ENCODE results near the gene SND1.

SND1 gene

DNA sequence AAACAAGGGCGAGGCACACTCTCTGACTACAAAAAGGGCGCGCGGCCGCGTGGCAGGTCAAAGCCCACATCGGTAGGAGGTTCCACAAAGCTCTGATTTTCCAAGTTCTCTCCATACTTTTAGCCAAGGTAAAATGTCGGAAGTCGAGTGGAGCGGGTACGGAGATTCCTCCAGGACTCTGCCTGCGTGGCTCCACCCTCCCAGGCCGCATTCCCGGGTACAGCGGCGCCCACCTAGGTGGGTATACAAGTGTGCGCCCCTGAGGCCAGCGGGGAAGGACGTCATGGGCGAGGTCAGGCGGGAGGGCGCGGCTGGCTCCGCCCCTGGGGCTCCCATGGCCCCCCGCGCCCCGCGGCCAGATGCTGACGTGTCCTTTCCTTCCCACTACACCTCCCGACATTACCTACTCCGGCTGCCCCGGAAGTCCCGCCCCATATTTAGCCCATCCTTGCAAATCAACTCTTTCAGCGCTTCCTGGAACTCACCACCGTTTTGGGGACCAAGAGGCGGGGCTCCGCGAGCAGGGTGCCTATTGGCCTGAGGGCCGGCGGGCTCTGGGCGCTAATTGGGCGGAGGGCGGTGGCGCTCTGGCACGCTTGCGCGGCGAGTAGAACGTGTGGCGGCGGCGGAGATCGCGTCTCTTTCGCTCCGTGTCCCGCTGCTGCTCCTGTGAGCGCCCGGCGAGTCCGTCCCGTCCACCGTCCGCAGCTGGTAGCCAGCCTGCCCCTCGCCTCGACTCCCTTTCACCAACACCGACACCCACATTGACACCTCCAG lies at the start of gene SND1:
Gene SND1 (plus strand): TSS at position 639 of the 777 bp plus-strand sequence. CDS start 180 bp downstream, outside the sequence.
- DNase-seq, result peak; percentile 99

DNA sequence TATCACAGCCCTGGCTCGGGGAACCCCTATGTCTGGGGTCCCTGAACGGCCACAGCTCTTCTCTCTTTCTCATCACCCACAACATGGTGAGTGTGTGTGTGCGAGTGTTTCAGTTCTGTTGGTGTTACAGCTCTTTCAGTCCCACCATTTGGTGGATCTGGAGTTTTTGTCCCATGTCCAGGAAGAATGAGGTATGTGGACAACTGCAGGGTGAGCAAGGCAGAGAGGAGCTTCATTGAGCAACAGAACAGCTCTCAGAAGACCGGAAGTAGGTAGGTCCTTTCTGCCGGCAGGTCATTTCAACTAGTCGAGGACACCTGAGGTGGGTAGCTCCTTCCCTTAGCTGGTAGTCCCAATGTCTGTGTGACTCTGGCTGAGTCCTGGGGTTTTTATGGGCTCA lies 43.5 kb upstream of the SND1 start:
- DNase-seq, result no peak

DNA sequence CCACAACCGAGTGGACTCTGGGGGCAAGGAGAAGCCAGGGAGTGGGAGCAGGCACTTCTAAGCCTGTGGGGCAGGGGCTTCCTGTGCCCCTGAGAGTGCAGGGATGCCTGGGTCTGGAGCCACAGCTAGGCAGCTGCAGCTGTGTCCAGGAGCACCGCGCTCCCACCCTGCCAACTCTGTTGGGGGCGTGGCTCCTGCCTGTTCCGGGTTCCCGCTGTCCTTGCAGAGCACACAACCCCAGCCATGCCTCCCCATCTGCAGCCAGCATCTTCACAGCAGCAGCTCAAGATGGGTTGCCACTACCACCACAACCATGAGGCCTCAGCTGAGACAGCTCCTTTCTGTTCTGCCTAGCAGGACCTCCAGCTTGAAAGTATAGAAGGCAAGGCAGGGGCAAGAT lies 42.7 kb upstream of the SND1 start:
- no peak for DNase-seq

DNA sequence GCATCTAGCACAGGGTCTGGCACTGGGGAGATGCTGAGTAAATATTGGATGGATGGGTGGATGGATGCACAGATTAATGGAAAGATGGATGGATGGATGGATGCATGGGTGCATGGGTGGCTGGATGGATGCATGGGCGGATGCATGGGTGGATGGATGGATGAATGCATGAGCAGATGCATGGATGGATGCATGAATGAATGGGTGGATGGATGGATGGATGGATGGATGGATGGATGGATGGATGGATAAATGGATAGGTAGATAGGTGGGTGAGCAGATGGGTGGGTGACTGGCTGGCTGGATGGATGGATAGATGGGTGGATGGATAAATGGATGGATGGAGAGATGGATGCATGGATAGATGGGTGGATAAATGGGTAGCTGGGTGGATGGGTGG lies 39.7 kb upstream of the SND1 start:
- DNase-seq, result no peak

GRCh38 chr7:127616724-127617123 lies 35.3 kb upstream of the SND1 start:
- no peak for DNase-seq

DNA sequence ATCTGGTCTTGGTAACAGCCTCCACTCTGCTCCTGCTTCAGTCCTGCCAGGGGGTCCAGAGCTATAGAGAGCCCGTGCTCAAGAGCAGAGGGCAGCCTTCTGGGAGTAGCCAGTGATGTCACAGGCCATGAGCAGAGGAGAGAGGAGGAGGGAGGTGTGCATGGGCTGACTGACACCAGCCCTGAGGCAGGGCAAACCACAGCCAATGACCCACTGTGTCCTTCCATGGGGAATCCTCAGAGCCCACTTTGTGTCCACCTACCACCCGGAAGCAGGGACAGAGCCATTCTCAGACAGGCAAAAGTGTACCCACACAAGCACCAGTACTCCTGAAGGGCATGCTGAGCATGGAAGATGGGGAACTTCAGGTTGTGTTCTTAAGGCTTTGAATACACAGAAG lies 34.0 kb upstream of the SND1 start, which contains the start of gene PAX4:
Gene PAX4 (minus strand): TSS at position 101 of the 400 bp plus-strand sequence. CDS start 2,214 bp downstream, outside the sequence.
- DNase-seq, result no peak

DNA sequence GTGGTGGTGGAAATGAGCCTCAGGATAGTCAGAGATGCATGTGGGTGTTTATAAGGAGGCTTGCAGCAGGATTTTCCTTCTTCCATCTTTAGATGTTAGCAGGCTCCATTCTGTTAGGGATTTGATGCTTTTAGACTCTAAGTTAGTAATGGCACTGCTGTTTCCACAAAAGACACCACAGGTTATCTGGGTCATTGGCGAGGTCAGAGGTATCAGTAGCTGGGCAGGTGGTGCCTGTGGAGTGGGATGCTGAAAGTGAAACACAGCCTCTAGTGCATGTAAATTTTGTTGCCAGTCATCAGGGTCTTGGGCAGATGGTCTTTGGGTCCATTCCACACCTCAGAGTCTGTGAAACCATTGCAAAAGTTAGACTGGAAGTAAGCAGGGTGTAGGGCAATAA lies 33.2 kb upstream of the SND1 start:
- DNase-seq, result no peak

GRCh38 chr7:127619681-127620405 lies 32.2 kb upstream of the SND1 start:
- DNase-seq, result peak; percentile 10

- DNase-seq, result no peak
Measured at GRCh38 chr7:127620406-127621233, 31.4 kb upstream of the SND1 start.

DNA sequence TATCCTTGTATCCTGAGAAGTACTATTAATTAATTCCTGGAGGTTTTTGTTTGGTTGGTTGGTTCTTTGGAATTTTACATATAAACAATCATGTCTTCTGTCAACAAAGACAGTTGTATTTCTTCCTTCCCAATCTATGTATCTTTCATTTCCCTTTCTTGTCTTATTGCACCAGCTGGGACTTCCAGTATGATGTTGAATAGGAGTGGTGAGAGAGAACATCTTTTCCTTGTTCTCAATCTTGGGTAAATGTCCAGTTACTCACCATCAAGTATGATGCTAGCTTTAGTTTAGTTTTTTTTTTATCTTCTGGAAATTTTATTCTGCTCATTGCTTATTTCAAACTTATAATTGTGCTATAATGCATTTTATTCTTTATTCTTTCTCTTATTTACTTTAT lies 26.7 kb upstream of the SND1 start:
- DNase-seq, result no peak

- DNase-seq, result no peak
Measured at GRCh38 chr7:127628445-127628844, 23.5 kb upstream of the SND1 start.

- DNase-seq, result no peak
Measured at GRCh38 chr7:127629268-127629854, 22.6 kb upstream of the SND1 start.

DNA sequence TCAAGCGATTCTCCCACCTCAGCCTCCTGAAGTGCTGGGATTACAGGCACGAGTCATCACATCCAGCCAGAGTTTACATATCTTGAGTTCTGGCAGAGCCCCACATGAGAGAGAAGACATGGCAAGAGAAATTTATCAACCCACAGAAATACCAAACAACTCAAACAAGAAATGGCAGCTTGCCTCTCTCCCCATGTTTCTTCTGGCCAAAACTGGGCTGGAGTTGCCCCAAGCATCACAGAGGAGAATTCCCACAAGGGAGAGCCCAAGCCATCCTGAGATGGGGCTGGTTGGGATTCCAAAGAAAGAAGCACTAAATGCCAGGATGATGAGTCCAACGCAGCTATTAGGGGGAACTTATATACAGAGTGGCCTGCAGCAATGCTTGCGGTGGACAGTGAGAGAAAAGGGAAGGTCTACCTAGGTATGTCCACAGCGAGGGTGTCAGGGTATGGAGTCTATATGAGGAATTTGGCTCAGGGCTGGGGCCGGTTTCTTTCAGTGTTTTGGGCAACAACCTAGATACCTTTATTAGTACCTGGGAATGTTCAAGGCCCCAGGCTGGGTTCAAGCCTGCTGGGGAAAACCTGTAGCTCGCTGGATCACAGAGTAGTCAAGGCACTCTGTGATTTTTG lies 19.6 kb upstream of the SND1 start:
- DNase-seq, result no peak

- DNase-seq, result no peak
Measured at GRCh38 chr7:127635659-127636285, 16.2 kb upstream of the SND1 start.

- DNase-seq, result no peak
Measured at GRCh38 chr7:127638197-127638596, 13.8 kb upstream of the SND1 start.

GRCh38 chr7:127644484-127644883 lies 7.5 kb upstream of the SND1 start:
- no peak for DNase-seq

DNA sequence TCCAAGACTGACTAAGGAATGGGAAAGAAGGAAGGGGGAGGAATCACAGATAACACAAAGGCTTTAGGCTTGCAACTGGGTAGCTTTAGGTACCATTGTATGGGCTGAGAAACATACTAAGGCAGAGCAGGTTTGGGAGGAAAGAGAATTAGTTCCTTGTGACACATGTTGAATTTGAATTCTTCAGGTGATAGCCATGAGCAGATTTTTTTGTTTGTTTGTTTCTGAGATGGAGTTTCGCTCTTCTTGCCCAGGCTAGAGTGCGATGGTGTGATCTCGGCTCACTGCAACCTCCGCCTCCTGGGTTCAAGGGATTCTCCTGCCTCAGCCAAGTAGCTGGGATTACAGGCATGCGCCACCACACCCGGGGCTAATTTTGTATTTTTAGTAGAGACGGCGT lies 4.4 kb upstream of the SND1 start:
- DNase-seq, result no peak

GRCh38 chr7:127648986-127649385 lies 3.0 kb upstream of the SND1 start:
- DNase-seq, result no peak

DNA sequence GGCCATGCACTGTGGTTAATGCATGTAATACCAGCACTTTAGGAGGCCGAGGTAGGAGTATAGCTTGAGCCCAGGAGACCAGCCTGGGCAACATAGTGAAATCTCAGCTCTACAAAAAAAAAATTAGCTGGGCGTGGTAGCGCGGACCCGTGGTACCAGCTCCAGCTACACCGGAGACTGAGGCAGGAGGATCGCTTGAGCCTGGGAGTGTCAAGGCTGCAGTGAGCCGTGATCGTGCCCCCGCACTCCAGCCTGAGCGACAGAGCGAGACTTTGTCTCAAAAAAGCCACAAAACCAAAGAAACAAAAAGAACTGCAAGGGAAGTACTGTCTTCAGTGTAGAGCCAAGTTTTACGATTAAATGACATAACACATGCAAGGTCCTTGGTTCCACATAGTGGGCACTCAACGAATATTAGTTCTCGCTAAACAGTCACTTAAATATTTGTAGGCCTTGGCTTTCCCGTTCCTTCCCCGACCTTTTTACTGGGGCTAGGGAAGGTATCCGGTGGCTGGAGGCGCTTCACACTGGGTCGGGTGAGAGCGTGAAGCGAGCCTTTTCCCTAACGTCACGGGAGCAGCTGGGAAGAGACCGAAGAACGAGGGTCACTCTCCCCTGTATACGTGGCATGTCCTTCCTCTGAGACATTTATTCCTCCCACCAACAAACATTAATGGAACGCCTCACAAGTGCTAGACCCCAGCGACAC lies 993 bp upstream of the SND1 start:
- DNase-seq, result no peak

- DNase-seq, result no peak
Measured at GRCh38 chr7:127652333-127653248, 597 bp downstream of the SND1 start.
